ENCODE measurements around the gene ALS2.

ALS2 gene

DNA sequence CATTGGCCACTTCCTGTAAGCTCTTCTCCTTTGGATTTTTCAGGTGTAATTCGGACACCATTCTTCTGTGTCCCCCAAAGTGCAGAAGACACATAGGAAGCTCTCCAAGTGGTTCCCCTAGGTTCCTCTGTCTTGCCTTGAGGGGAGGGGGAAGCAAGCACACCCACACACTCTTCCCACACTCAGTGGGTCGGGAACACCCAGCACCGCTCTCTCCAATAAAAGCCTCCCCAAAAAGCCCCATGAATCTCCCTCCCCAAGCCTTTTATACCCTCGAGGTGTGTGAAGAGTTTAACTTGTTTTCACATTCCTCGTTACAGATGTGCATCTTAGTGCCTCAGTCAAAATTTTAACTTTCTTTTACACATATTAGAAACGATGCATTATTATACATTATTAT lies 127.5 kb downstream of the ALS2 start:
- Mint-ChIP-seq H3K4me3 (no peak overlapping the region), H3K27ac (no peak overlapping the region), H3K4me1 (peaks cover 10% of the 10 kb centered on the region), H3K36me3 (no peaks in the 10 kb centered on the region), H3K9me3 (no peaks in the 10 kb centered on the region)
- DNase-seq (ENCODE audit: low spot score in 2 of 2) (no peak), ATAC-seq (no peak)

Measured in stimulated activated effector memory CD8-positive, alpha-beta T cell treated with anti-CD3 and anti-CD28 coated beads, Interleukin-12 subunit alpha, Interleukin-12 subunit beta, amount 100 ng/mL, for 72 hours (primary cell).